H1 (cell line): Measurements from ENCODE around the gene TSC22D1.

Experiments used
- CTCF ChIP-seq, 3 experiments: IDR thresholded peaks; 1 replicate in 2 of 3; 2 replicates in 1 of 3; pipeline versions ENCODE4 v1.5.1 to v1.6.1; 2011; ENCODE audit warnings: low read length in 3 of 3, mild to moderate bottlenecking in 3 of 3, inconsistent platforms in 2 of 3, low read depth in 1 of 3, moderate library complexity in 1 of 3; ENCODE audit not compliant: insufficient read depth in 1 of 3; ENCODE audit errors: control extremely low read depth in 1 of 3
- EP300 ChIP-seq, 2 experiments: IDR thresholded peaks; 1 replicate in 1 of 2; 2 replicates in 1 of 2; pipeline ENCODE4 v1.6.1; 2011 to 2012; ENCODE audit warnings: low read depth in 2 of 2, low read length in 2 of 2, mild to moderate bottlenecking in 2 of 2, borderline replicate concordance in 1 of 2, inconsistent platforms in 1 of 2, moderate library complexity in 1 of 2
- MAFK ChIP-seq: IDR thresholded peaks from 2 replicates; pipeline ENCODE4 v1.6.1; 2012; ENCODE audit warnings: low read depth, mild to moderate bottlenecking, improper control_type of control experiment, low read length
- POLR2A ChIP-seq, 2 experiments: IDR thresholded peaks; 1 replicate in 1 of 2; 2 replicates in 1 of 2; pipeline ENCODE4 v1.6.1; 2011; ENCODE audit warnings: low read depth in 2 of 2, low read length in 2 of 2, mild to moderate bottlenecking in 2 of 2; ENCODE audit errors: control extremely low read depth in 1 of 2
- POLR2AphosphoS5 ChIP-seq: IDR thresholded peaks from 2 replicates; pipeline ENCODE4 v1.6.1; 2011; ENCODE audit warnings: low read depth, low read length
- RAD21 ChIP-seq, 2 experiments: IDR thresholded peaks in 1 of 2; conservative IDR thresholded peaks in 1 of 2; 2 replicates each; pipeline ENCODE4 v1.6.1; 2011; ENCODE audit warnings: low read depth in 2 of 2, low read length in 2 of 2, improper control_type of control experiment in 1 of 2, inconsistent platforms in 1 of 2, mild to moderate bottlenecking in 1 of 2, moderate library complexity in 1 of 2
- TAF1 ChIP-seq: IDR thresholded peaks from 2 replicates; pipeline ENCODE4 v1.6.1; 2011; ENCODE audit warnings: mild to moderate bottlenecking, low read depth, low read length

- TF ChIP-seq EP300 (IDR thresholded peaks at IDR 0.05; ENCODE audit: borderline replicate concordance in 1 of 2, low read depth in 2 of 2, low read length in 2 of 2): no peak
- no peak for TF ChIP-seq MAFK
- TF ChIP-seq CTCF (IDR thresholded peaks at IDR 0.05; ENCODE audit: control extremely low read depth in 1 of 3, insufficient read depth in 1 of 3, low read depth in 1 of 3, low read length in 3 of 3): peak in 1 of 3 experiments; percentile 5; a peak in 1 of 4 replicates
- peak in 1 of 2 experiments; percentile 44; a peak in 1 of 3 replicates for TF ChIP-seq POLR2A (IDR thresholded peaks at IDR 0.05; ENCODE audit: control extremely low read depth in 1 of 2, low read depth in 2 of 2, low read length in 2 of 2)
- no peak for TF ChIP-seq POLR2AphosphoS5
- 0 out of 4 replicates have a peak, but pooled peaks of 1 of the 2 experiments have one; percentile 1 for TF ChIP-seq RAD21 (IDR thresholded peaks at IDR 0.05 in 1 of 2, conservative IDR thresholded peaks at IDR 0.05 in 1 of 2; ENCODE audit: low read depth in 2 of 2, low read length in 2 of 2)
- TF ChIP-seq TAF1: 0 out of 2 replicates have a peak, but pooled peaks have one; percentile 33
Observed at GRCh38 chr13:44404261-44405132, 171.6 kb downstream of the TSC22D1 start.
